H9 (cell line): ENCODE measurements around the gene DICER1. TPM values are rescaled to one million over a fixed set of nuclear protein-coding genes. Genes with fewer than 3 reads are reported as not detected.

Source experiments
- DNase-seq: peaks from one replicate; pipeline ENCODE4 v3.0.0-alpha.2; 2017
- H2AFZ ChIP-seq: one replicate; pipeline ENCODE4 v1.6.1; 2013; ENCODE audit warnings: mild to moderate bottlenecking, low read length, control low read depth, moderate library complexity
- H2AK5ac ChIP-seq: 2 replicates; pipeline ENCODE4 v1.6.1; 2013; ENCODE audit warnings: low read length, control low read depth, mixed read lengths; ENCODE audit not compliant: insufficient read length
- H2BK120ac ChIP-seq: one replicate; pipeline ENCODE4 v1.6.1; 2013; ENCODE audit warnings: low read depth, mild to moderate bottlenecking, low read length, control low read depth, inconsistent platforms; ENCODE audit not compliant: poor library complexity, severe bottlenecking
- H2BK12ac ChIP-seq: 2 replicates; pipeline ENCODE4 v1.6.1; 2013; ENCODE audit warnings: low read length, control low read depth, mixed read lengths, low read depth; ENCODE audit not compliant: insufficient read length
- H2BK15ac ChIP-seq: 2 replicates; pipeline ENCODE4 v1.6.1; 2013; ENCODE audit warnings: low read depth, low read length, control low read depth
- H2BK20ac ChIP-seq: one replicate; pipeline ENCODE4 v1.6.1; 2013; ENCODE audit warnings: low read depth, mild to moderate bottlenecking, low read length, control low read depth, inconsistent platforms; ENCODE audit not compliant: poor library complexity, severe bottlenecking
- H2BK5ac ChIP-seq: 2 replicates; pipeline ENCODE4 v1.6.1; 2013; ENCODE audit warnings: low read length, control low read depth, mixed read lengths; ENCODE audit not compliant: insufficient read length
- H3K14ac ChIP-seq: 2 replicates; pipeline ENCODE4 v1.6.1; 2013; ENCODE audit warnings: low read length, control low read depth; ENCODE audit not compliant: insufficient read depth
- H3K18ac ChIP-seq: 2 replicates; pipeline ENCODE4 v1.6.1; 2013; ENCODE audit warnings: low read depth, mild to moderate bottlenecking, mixed read lengths, low read length, control low read depth; ENCODE audit not compliant: insufficient read length
- H3K23ac ChIP-seq: 2 replicates; pipeline ENCODE4 v1.6.1; 2013; ENCODE audit warnings: low read length, control low read depth, mixed read lengths, low read depth; ENCODE audit not compliant: insufficient read length
- H3K23me2 ChIP-seq: 2 replicates; pipeline ENCODE4 v1.6.1; 2013; ENCODE audit warnings: low read depth, mild to moderate bottlenecking, mixed read lengths, low read length, control low read depth; ENCODE audit not compliant: insufficient read length, poor library complexity, severe bottlenecking
- H3K27ac ChIP-seq: 2 replicates; pipeline ENCODE4 v1.5.1; 2013; ENCODE audit warnings: low read length, control low read depth, mixed read lengths, low read depth; ENCODE audit not compliant: insufficient read length
- H3K27me3 ChIP-seq: 2 replicates; pipeline ENCODE4 v1.6.1; 2013; ENCODE audit warnings: low read length, control low read depth, inconsistent platforms; ENCODE audit not compliant: insufficient read depth
- H3K4ac ChIP-seq: 2 replicates; pipeline ENCODE4 v1.6.1; 2013; ENCODE audit warnings: low read depth, mild to moderate bottlenecking, control low read depth, inconsistent platforms, low read length, moderate library complexity
- H3K4me1 ChIP-seq: 2 replicates; pipeline ENCODE4 v1.6.1; 2013; ENCODE audit warnings: low read length, control low read depth, inconsistent platforms; ENCODE audit not compliant: insufficient read depth
- H3K4me2 ChIP-seq: 2 replicates; pipeline ENCODE4 v1.6.1; 2013; ENCODE audit warnings: low read length, control low read depth, mixed read lengths; ENCODE audit not compliant: insufficient read length, insufficient read depth
- H3K56ac ChIP-seq: 2 replicates; pipeline ENCODE4 v1.6.1; 2013; ENCODE audit warnings: low read depth, mild to moderate bottlenecking, mixed read lengths, low read length, control low read depth; ENCODE audit not compliant: insufficient read length
- H3K79me1 ChIP-seq: 2 replicates; pipeline ENCODE4 v1.6.1; 2013; ENCODE audit warnings: low read depth, mild to moderate bottlenecking, moderate library complexity, low read length, control low read depth, inconsistent platforms; ENCODE audit not compliant: insufficient read depth, poor library complexity, severe bottlenecking
- H3K79me2 ChIP-seq: 2 replicates; pipeline ENCODE4 v1.6.1; 2013; ENCODE audit warnings: low read length, control low read depth, inconsistent platforms; ENCODE audit not compliant: insufficient read depth
- H3K9ac ChIP-seq: 2 replicates; pipeline ENCODE4 v1.6.1; 2013; ENCODE audit warnings: low read length, control low read depth, mixed read lengths; ENCODE audit not compliant: insufficient read length; ENCODE audit errors: extremely low read depth
- H3K9me3 ChIP-seq: one replicate; pipeline ENCODE4 v1.6.1; 2013; ENCODE audit warnings: low read depth, low read length, inconsistent platforms; ENCODE audit not compliant: control insufficient read depth
- H3T11ph ChIP-seq: one replicate; pipeline ENCODE4 v1.6.1; 2013; ENCODE audit warnings: mild to moderate bottlenecking, low read length, control low read depth, inconsistent platforms
- H4K20me1 ChIP-seq: one replicate; pipeline ENCODE4 v1.6.1; 2013; ENCODE audit not compliant: control insufficient read depth, insufficient read length, insufficient read depth
- H4K5ac ChIP-seq: 2 replicates; pipeline ENCODE4 v1.6.1; 2013; ENCODE audit warnings: low read depth, mild to moderate bottlenecking, mixed read lengths, low read length, control low read depth; ENCODE audit not compliant: insufficient read length
- H4K8ac ChIP-seq: replicated peaks from 2 replicates; pipeline ENCODE4 v1.6.1; 2013; ENCODE audit warnings: low read length, control low read depth, mixed read lengths, low read depth; ENCODE audit not compliant: insufficient read length
- H4K91ac ChIP-seq: 2 replicates; pipeline ENCODE4 v1.6.1; 2013; ENCODE audit warnings: low read depth, mild to moderate bottlenecking, moderate library complexity, mixed read lengths, low read length, control low read depth; ENCODE audit not compliant: insufficient read length
- H3K27ac Mint-ChIP-seq, 3 experiments: 2 replicates in 2 of 3; 3 replicates in 1 of 3; pipeline ENCODE4 v1.8.0; 2020 to 2021; ENCODE audit warnings: mixed read lengths in 3 of 3, mild to moderate bottlenecking in 1 of 3, moderate library complexity in 1 of 3
- H3K27me3 Mint-ChIP-seq: 2 replicates; pipeline ENCODE4 v1.8.0; 2021; ENCODE audit warnings: low read depth, mild to moderate bottlenecking, moderate library complexity, mixed read lengths
- H3K36me3 Mint-ChIP-seq, 3 experiments: 2 replicates in 2 of 3; 3 replicates in 1 of 3; pipeline ENCODE4 v1.8.0; 2020 to 2021; ENCODE audit warnings: low read depth in 3 of 3, mixed read lengths in 3 of 3; ENCODE audit not compliant: insufficient read depth in 1 of 3
- H3K4me1 Mint-ChIP-seq, 2 experiments: 2 replicates each; pipeline ENCODE4 v1.8.0; 2020; ENCODE audit warnings: mixed read lengths in 2 of 2
- H3K4me3 Mint-ChIP-seq, 2 experiments: 2 replicates in 1 of 2; 3 replicates in 1 of 2; pipeline ENCODE4 v1.8.0; 2020 to 2021; ENCODE audit warnings: mild to moderate bottlenecking in 2 of 2, mixed read lengths in 2 of 2, moderate library complexity in 1 of 2
- H3K9me3 Mint-ChIP-seq, 2 experiments: 2 replicates in 1 of 2; 3 replicates in 1 of 2; pipeline ENCODE4 v1.8.0; 2020; ENCODE audit warnings: mild to moderate bottlenecking in 2 of 2, mixed read lengths in 2 of 2, moderate library complexity in 1 of 2
- CTCF ChIP-seq: fragments of 200-600 bp; sonication (generic); conservative IDR thresholded peaks from 3 replicates; pipeline ENCODE4 v1.8.0; 2021; ENCODE audit warnings: antibody characterized with exemption, mild to moderate bottlenecking
- WGBS: extraction: QIAGEN DNeasy Blood & Tissue Kit; methylation state at CpG from one replicate; pipeline ENCODE4 v1.1.7; 2013; ENCODE audit warnings: missing lambda C conversion rate, low lambda C conversion rate, mixed read lengths; ENCODE audit not compliant: insufficient read length; ENCODE audit errors: extremely low coverage; 5-methylcytosine and 5-hydroxymethylcytosine counted together
- total RNA-seq: library from RNA; stranded (reverse); gene quantifications from 2 replicates; pipeline ENCODE4 v1.2.1, GENCODE V29; 2021

Gene DICER1
- total RNA-seq, 1 experiment from 2014 or later = 57.0 TPM

- Mint-ChIP-seq H3K9me3 (no peaks in the 10 kb centered on the region), H3K27me3 (no peaks in the 10 kb centered on the region)
- DNase-seq = no peak
Measured at GRCh38 chr14:95121911-95122620, 35.3 kb downstream of the DICER1 start.

More at GRCh38 chr14:95121911-95122620, 35.3 kb downstream of the DICER1 start:
- Histone ChIP-seq H3K9me3 (no peaks in the 10 kb centered on the region), H3K79me1 (no peaks in the 10 kb centered on the region), H3K14ac (no peak overlapping the region), H2AFZ (no peak overlapping the region), H3K27ac (no peak overlapping the region), H4K20me1 (no peaks in the 10 kb centered on the region), H3K4me2 (no peak overlapping the region), H2BK5ac (no peak overlapping the region), H4K8ac (no peak overlapping the region), H2AK5ac (no peak overlapping the region), H3K4ac (no peak overlapping the region), H3T11ph (no peak overlapping the region), H3K23ac (no peak overlapping the region), H2BK20ac (no peak overlapping the region), H3K27me3 (no peaks in the 10 kb centered on the region), H3K9ac (no peak overlapping the region), H3K56ac (no peak overlapping the region), H3K79me2 (no peaks in the 10 kb centered on the region), H2BK15ac (no peak overlapping the region), H4K91ac (no peak overlapping the region), H3K4me1 (no peaks in the 10 kb centered on the region; the same call in 1 of the 2 replicates), H4K5ac (no peak overlapping the region), H2BK12ac (no peak overlapping the region), H2BK120ac (no peak overlapping the region), H3K18ac (no peak overlapping the region), H3K23me2 (no peaks in the 10 kb centered on the region)
- H3K4me1 Mint-ChIP-seq = peaks cover 22 to 25% of the 10 kb centered on the region in 2 experiments
- peak overlapping the region in 1 of 3 experiments; percentile 39; a peak in 2 of 7 replicates for H3K27ac Mint-ChIP-seq
- no peak for TF ChIP-seq CTCF
- WGBS = no CpG with 5 or more reads among the region's 6 CpGs
- peaks cover 7 to 44% (median 27%) of the 10 kb centered on the region in 3 experiments; a peak in 6 of 7 replicates for H3K36me3 Mint-ChIP-seq
- H3K4me3 Mint-ChIP-seq = no peak overlapping the region
